Measurements from ENCODE around the gene RFX3.

RFX3 gene

DNA sequence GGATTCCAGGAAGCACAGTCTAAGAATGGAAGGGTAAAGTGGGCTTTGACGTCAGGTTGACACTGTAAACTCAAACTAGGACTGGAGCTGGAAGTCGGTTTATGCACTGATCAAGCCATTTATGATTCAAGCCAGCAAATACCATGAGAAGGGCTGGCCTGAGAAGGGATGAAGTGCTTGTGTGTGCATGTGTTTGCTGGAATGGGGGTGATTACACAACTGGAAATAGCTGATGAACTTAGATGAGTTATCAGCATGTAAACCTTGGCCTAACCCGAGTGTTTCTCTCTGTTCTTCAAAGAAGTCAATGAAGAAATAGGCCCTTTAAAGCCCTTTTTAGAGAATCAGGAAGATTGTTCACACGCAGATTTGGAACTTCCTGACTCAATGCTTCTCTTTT, 287.6 kb downstream of the RFX3 start:
- no peak overlapping the region for H3K4me3 Mint-ChIP-seq
- peaks cover 10% of the 10 kb centered on the region for H3K4me1 Mint-ChIP-seq
- H3K9me3 Mint-ChIP-seq = no peaks in the 10 kb centered on the region
- ATAC-seq (no peak), DNase-seq (no peak)
- no peak overlapping the region for H3K27ac Mint-ChIP-seq
- H3K27me3 Mint-ChIP-seq = no peaks in the 10 kb centered on the region

DNA sequence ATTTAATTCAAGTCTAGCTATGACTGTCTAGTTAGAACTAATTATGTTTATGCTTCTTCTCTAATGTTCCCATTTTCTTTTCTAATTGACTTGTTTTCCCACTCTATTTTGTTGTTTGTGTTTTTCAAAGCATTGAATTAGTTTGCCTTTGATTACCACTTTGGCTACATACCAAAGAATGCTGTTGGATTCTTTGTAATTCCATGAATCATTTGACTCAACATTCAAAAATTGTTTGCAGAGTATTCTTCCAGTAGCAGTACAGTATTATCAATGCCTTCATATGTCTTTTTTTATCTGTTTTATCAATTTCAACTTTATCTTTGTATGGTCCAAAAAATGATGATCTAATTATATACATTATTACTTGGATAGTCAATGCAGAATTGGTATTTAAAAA, 288.7 kb downstream of the RFX3 start:
- no peak overlapping the region for H3K27ac Mint-ChIP-seq
- ATAC-seq (no peak), DNase-seq (no peak)
- H3K4me3 Mint-ChIP-seq = no peak overlapping the region
- H3K4me1 Mint-ChIP-seq = peaks cover 10% of the 10 kb centered on the region
- H3K9me3 Mint-ChIP-seq = no peaks in the 10 kb centered on the region
- H3K27me3 Mint-ChIP-seq = no peaks in the 10 kb centered on the region

DNA sequence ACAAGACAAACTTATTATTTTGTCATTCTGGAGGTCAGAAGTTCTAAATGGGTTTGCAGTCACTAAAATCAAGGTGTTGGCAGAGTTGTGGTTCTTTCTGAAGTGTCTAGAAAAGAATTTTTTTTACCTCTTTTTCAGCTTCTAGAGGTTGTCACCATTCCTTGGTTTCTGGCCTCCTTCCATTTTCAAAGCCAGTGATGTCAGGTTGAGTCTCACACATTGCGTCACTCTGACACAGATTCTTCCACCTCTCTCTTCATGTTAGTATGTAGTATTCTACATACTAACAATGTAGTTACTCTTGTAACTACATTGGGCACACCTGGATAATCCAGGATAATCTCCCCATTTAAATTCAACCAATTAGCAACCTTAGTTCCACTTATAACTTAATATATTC, 290.3 kb downstream of the RFX3 start:
- H3K4me1 Mint-ChIP-seq = no peaks in the 10 kb centered on the region
- H3K27me3 Mint-ChIP-seq = no peaks in the 10 kb centered on the region

DNA sequence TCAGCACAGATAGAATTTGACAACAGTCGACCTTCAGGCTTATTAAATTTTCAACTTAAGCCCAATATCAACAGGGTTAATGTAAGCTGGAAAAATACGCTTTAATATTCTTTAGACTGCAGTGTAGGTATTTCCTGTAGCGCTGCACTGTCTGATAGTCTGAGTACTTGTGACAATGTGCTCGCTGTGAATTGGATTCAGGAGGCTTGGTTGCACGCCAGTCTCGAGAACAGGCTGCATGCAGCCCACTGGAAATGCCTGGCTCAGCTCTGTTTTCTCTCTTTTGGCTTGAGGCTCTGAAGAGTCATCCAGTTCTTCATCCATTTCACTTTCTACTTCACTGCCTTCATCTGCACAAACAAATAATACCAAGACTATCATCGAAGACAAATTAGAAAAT, 300.9 kb downstream of the RFX3 start:
- no peaks in the 10 kb centered on the region for H3K27me3 Mint-ChIP-seq
- ATAC-seq (no peak), DNase-seq (no peak)
- H3K27ac Mint-ChIP-seq = peak overlapping the region in 1 of 2 donors; percentile 86
- no peak overlapping the region for H3K4me3 Mint-ChIP-seq
- no peaks in the 10 kb centered on the region for H3K9me3 Mint-ChIP-seq
- no peaks in the 10 kb centered on the region for H3K4me1 Mint-ChIP-seq

More for the DNA sequence above, 290.3 kb downstream of the RFX3 start:
- H3K9me3 Mint-ChIP-seq = no peaks in the 10 kb centered on the region
- DNase-seq (no peak), ATAC-seq (no peak)
- H3K4me3 Mint-ChIP-seq = no peak overlapping the region
- H3K27ac Mint-ChIP-seq = no peak overlapping the region

DNA sequence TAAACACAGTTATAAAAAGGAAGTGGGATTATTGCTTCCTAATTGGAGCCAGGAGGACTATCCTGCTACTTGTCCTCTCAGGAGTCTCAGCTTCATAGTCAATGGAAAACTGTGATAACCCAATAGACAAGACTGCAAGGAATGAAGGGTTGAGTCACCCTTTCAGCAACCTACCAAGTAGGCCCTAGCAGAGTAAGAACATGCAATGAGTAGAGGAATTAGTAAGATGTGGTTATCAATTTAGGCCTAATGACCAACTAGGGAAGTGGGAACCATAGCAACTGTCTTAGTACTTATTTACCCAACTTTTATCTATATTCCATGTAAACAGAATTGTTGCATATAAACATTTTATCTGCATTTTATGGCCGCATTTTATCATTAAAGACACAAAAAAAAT, 310.1 kb downstream of the RFX3 start:
- ATAC-seq (no peak), DNase-seq (no peak)
- Mint-ChIP-seq H3K9me3 (no peaks in the 10 kb centered on the region), H3K27me3 (peaks cover 19% of the 10 kb centered on the region), H3K27ac (no peak overlapping the region), H3K4me3 (no peak overlapping the region), H3K4me1 (no peaks in the 10 kb centered on the region)

DNA sequence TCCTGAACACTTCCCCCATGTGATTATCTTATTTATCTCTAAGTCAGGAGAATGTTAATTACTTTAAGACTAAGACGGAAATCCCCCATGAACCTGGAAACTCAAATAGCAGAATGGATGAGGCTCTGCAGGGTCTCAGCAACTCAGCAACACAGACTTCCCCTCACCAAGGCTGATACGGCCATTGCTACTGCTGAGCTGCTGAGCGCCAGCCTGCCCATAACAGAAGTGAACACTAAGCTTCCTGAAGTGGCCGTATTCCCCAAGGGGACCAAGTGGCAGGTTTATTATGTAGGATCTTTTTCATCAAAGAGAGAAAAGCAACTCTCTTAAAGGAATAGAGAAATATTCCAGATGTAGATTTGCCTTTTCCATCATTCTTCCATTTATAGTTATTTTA, 311.1 kb downstream of the RFX3 start:
- Mint-ChIP-seq H3K4me3 (no peak overlapping the region), H3K9me3 (no peaks in the 10 kb centered on the region), H3K27me3 (peaks cover 28% of the 10 kb centered on the region), H3K4me1 (no peaks in the 10 kb centered on the region), H3K27ac (no peak overlapping the region)
- ATAC-seq (no peak), DNase-seq (no peak)

DNA sequence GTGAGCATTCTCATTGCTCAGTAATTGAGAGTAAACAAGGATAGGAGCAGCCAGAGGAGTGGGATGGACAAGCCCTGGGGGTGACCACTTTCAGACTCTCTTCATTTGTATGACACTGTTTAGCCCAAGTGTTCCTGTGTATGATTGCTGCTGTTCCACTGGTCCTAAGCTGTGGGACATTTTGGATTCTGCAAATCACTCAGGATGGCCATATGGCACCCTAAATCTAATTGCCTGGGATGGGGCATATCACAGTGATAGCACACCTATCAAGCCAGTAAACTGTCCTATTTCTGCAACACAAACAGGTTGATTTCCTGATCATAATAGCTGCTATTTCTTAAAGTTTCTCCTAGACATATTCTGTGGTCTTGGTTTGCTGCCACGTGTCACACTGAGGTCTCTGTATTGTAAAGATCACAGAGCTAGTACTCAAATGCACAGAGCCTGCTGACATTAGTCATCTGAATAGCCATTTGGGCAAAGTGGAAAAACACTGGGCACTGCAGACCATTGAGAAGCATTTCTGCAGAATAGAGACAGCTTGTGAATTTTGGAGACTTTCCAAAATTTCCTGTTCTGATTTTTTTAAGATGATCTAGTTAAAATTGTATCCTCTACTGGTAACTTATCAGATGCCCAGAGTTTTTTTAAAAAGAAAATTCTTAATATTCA, 320.2 kb downstream of the RFX3 start:
- Mint-ChIP-seq H3K4me1 (no peaks in the 10 kb centered on the region), H3K9me3 (no peaks in the 10 kb centered on the region)
- no peak for DNase-seq

DNA sequence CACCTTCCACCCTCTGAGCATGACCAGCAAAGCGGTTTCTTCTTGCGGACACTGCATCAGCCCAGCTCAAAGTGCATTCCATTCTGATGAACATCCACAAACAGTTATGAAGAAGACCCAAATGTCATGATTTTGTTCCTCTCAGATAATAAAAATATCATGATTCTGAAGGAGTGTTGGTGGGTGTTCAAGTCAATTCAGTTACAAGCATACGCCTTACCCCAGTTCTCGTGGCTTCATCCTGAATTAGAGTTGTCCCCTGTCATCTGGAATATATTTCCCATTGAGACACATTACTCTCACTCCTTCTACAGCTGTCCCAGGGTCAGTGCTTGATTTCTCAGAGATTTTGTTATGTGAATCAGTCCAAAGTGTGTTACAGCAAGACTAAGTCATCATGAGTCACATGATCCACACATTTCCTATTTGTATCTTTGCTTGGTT, 325.4 kb downstream of the RFX3 start:
- Mint-ChIP-seq H3K27ac (no peak overlapping the region), H3K4me1 (no peaks in the 10 kb centered on the region), H3K9me3 (no peaks in the 10 kb centered on the region), H3K27me3 (peaks cover 16% of the 10 kb centered on the region), H3K4me3 (no peak overlapping the region)
- ATAC-seq (no peak), DNase-seq (no peak)

More for the DNA sequence above, 320.2 kb downstream of the RFX3 start:
- no peak overlapping the region for H3K27ac Mint-ChIP-seq
- H3K27me3 Mint-ChIP-seq = peaks cover 14% of the 10 kb centered on the region
- ATAC-seq = no peak
- H3K4me3 Mint-ChIP-seq = no peak overlapping the region

DNA sequence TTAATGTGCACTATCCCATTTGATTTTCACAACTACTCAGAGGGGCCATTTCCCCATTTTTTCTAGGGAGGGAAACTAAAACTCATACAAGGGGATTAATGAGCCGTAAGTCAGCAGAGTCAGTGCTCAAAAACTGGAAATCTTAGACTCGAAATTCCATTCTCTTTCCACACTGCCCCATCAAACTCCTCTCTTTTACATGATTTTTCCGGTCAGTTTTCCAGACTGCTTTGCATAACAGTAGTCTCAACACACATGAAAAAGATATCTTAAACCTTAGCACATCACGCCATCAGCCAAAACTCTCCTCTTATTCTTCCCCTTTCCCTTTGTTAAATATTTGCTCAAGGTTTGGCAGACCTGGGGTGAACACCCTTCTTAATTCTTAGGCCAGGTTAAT, 332.0 kb downstream of the RFX3 start:
- no peaks in the 10 kb centered on the region for H3K4me1 Mint-ChIP-seq
- no peaks in the 10 kb centered on the region for H3K9me3 Mint-ChIP-seq
- H3K27ac Mint-ChIP-seq = no peak overlapping the region
- no peak overlapping the region for H3K4me3 Mint-ChIP-seq
- no peaks in the 10 kb centered on the region for H3K27me3 Mint-ChIP-seq
- DNase-seq (no peak), ATAC-seq (no peak)

DNA sequence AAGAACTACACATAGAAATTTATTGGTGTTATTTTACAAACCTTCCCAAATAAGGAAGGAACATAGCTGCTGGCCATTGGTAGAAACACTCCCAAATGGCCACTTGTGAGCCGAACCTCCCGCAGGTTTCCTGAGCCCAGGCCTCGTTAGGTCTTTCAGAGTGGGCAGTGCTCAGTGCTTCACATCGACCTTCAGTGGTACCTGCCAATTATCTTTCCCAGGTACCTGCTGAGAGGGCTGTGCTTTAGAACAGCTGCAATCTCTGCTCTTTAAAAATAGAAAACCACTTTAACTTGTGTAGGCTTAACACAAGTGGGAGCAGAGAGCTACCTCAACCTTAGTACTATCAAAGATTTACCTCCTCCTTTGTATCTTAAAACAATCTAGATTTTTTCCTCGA, 334.1 kb downstream of the RFX3 start:
- no peak overlapping the region for H3K4me3 Mint-ChIP-seq
- H3K27me3 Mint-ChIP-seq = peaks cover 10% of the 10 kb centered on the region
- no peak for DNase-seq
- ATAC-seq = no peak
- no peaks in the 10 kb centered on the region for H3K4me1 Mint-ChIP-seq
- H3K27ac Mint-ChIP-seq = no peak overlapping the region
- no peaks in the 10 kb centered on the region for H3K9me3 Mint-ChIP-seq

DNA sequence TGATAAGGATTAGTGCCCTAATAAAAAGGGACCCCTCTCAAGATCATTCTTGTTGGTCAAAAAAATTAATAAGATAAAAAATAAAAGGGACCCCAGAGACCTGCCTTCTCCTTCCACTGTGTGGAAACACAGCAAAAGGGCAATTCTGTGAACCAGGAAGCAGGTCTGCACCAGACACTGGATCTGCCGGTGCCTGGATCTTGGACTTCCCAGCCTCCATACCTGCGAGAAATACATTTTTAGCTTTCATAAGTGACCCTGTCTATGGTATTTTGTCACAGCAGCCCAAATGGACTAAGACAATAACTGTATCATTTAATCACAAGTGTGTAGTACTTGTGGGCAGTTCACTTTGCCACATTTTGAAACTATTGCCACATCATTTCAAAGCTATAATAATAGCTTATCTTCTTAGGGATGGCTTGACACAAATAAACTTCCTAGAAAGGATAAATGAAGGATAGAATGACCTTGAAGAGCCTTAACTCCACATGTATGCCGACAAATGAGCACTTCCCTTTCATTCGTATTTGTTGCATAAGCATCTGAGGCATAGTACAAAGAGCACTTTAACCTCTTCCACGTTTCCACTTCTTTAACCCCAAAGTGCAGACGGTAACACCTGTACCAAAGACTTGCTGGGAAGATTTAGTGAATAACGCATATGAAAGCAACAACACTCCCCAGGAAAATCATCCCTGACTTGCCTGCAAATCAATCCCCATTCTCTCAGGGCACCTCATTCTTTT, 336.5 kb downstream of the RFX3 start:
- no peaks in the 10 kb centered on the region for H3K9me3 Mint-ChIP-seq
- peaks cover 26% of the 10 kb centered on the region for H3K27me3 Mint-ChIP-seq
- no peak for ATAC-seq
- no peak overlapping the region for H3K27ac Mint-ChIP-seq
- H3K4me1 Mint-ChIP-seq = no peaks in the 10 kb centered on the region
- no peak overlapping the region for H3K4me3 Mint-ChIP-seq
- DNase-seq = no peak

DNA sequence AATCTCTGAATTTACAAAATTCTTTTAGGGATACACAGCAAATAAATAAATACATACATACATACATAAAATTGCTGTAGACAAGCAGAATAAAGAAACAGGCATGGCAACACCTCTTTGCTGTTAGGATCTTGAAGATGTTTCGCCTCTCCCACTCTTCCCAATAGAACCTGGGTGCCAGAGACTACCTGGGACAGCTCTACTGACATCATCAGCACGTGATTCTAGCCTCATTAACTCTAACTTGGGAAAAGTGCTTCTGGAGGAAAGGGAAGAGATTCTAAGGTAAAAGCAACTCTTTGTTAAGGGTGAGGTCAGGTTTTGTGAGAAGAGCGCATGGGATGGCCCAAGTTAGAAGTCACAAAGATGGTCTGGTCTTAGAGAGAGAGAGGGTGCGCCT, 339.1 kb downstream of the RFX3 start:
- no peak overlapping the region for H3K27ac Mint-ChIP-seq
- no peak for ATAC-seq
- H3K4me1 Mint-ChIP-seq = peaks cover 3% of the 10 kb centered on the region
- no peak overlapping the region for H3K4me3 Mint-ChIP-seq
- no peak for DNase-seq
- H3K27me3 Mint-ChIP-seq = peaks cover 50% of the 10 kb centered on the region
- no peaks in the 10 kb centered on the region for H3K9me3 Mint-ChIP-seq

DNA sequence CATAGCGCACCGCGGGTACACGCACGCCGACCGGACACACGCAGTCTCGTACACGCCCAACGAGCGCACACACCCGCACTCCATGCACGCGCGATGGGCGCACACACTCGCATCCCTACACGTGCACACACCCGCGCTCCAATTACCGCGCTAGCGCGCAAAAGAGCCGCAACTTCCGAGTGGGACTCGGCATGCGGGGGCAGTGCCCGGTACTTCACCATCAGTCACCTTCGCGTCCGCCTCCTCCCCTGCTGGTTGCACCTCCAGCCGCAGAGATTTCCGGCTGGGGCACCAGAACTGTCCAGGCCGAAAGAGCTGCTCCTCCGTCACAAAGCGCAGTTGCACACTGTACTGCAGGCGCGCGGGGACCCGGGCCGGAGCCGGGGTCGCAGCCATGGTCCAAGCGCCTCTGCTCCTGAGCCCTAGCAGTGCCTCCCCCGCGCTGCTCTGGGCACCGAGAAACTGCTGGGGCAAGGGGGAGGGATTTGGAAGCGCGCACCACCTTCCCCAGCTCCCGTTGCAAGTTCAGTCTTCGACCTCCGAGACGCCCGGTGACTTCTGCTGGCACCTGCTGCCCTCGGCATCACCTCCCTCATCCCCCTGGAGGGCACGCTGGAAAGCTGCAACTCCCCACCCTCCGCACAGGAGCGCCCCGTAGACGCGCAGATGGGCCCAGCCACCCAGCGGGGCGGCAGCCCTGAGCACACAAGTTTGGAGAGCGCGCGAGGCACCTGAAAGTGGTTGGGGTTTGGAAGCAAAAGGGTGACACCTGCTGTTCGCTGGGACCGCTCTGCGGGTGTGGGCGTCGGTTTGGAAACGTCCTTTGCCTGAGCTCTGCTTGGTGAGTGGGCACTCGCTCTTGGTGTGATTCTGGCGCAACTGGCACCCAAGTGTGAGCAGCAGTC, 344.5 kb downstream of the RFX3 start:
- peak; percentile 82 for ATAC-seq
- peak; percentile 44 to 64 for DNase-seq
- Mint-ChIP-seq H3K27me3 (peaks cover 67% of the 10 kb centered on the region), H3K27ac (no peak overlapping the region), H3K4me1 (peaks cover 14% of the 10 kb centered on the region), H3K9me3 (no peaks in the 10 kb centered on the region), H3K4me3 (peak overlapping the region; percentile 74 to 84)

DNA sequence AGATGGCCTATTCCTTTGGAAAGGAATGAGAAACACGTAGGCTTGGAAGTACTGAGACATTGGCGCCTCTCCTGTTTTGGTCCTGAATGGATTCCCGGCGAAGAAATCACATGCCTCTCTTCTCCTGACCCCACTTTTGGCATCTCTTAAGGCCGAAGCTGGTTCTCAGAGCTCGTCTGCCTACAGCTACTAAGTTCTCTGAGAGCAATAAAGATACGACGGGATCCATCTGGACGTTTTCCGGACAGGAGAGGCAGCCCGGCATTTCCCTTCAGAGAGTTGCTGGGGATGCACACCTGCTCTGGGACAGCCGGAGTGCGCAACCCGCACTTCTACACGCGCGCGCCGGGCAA, 345.1 kb downstream of the RFX3 start:
- H3K27ac Mint-ChIP-seq = no peak overlapping the region
- ATAC-seq = no peak
- DNase-seq = no peak
- no peaks in the 10 kb centered on the region for H3K9me3 Mint-ChIP-seq
- peaks cover 61% of the 10 kb centered on the region for H3K27me3 Mint-ChIP-seq
- H3K4me1 Mint-ChIP-seq = peaks cover 14% of the 10 kb centered on the region
- H3K4me3 Mint-ChIP-seq = peak overlapping the region in 1 of 2 donors; percentile 84

DNA sequence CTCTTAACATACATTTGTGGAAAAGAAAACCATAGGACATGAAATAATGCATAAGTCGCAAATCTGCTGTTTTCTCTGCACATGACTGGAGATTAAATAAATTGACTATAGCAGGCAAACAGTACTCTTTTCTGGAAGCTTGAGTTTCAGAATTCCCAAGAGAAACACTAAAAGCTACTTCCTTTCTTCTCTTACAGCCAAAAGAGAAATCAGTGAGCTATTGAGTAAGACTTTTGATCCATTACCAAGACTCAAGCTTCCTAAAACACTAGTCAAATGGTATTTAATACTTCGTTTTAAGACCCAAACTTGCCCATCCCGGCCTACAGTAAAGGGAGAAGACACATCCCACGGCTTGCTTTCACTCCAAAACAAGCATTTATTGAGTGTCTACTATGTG, 346.1 kb downstream of the RFX3 start:
- Mint-ChIP-seq H3K27me3 (peaks cover 67% of the 10 kb centered on the region), H3K27ac (no peak overlapping the region), H3K9me3 (no peaks in the 10 kb centered on the region), H3K4me3 (no peak overlapping the region), H3K4me1 (peaks cover 14% of the 10 kb centered on the region)
- DNase-seq (no peak), ATAC-seq (no peak)

DNA sequence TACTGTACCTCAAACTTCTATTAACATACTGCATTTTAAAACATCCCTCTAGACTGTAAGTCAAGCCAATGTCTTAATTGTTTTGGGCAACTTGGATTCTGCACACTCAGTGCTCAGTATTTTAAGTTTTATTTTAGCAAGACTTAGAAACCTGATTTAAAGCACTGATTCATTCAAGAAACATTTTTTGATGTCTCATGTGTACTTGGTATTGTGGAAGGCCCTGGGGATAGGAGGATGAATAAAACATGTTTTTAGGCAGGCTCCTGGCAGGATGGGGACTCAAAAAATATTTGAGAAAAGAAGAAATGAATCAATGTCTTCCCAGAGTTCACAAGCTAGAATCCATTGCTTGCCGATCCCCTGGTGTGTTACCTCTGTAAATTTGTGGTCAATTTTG, 347.9 kb downstream of the RFX3 start:
- H3K4me1 Mint-ChIP-seq = peaks cover 14% of the 10 kb centered on the region
- no peak overlapping the region for H3K4me3 Mint-ChIP-seq
- no peak overlapping the region for H3K27ac Mint-ChIP-seq
- peaks cover 58% of the 10 kb centered on the region for H3K27me3 Mint-ChIP-seq
- H3K9me3 Mint-ChIP-seq = no peaks in the 10 kb centered on the region
- no peak for ATAC-seq
- DNase-seq = no peak

All from stimulated activated naive CD8-positive, alpha-beta T cell treated with anti-CD3 and anti-CD28 coated beads, Interleukin-15, amount 100 ng/mL, for 72 hours (primary cell).